Colonic mucosa (tissue), 4 donors: ENCODE results near the gene HOTAIR. TPM values are rescaled to one million over a fixed set of nuclear protein-coding genes. Genes with fewer than 3 reads are reported as not detected.

Experiments used
- DNase-seq: peaks from one replicate; pipeline ENCODE4 v3.0.0-alpha.2; 2020
- H3K27ac ChIP-seq: fragments of 200-600 bp; one replicate; pipeline ENCODE4 v1.8.0; 2021
- H3K27me3 ChIP-seq: fragments of 200-600 bp; one replicate; pipeline ENCODE4 v1.8.0; 2021
- H3K36me3 ChIP-seq: fragments of 200-600 bp; one replicate; pipeline ENCODE4 v1.8.0; 2021
- H3K4me1 ChIP-seq: fragments of 200-600 bp; one replicate; pipeline ENCODE4 v1.8.0; 2021; ENCODE audit warnings: mild to moderate bottlenecking
- H3K4me3 ChIP-seq: fragments of 200-600 bp; one replicate; pipeline ENCODE4 v1.8.0; 2021
- H3K9ac ChIP-seq, 2 donors: one replicate each; pipeline ENCODE4 v1.7.0; 2013; ENCODE audit warnings: control low read depth in 2 of 2, low read depth in 2 of 2, low read length in 2 of 2
- H3K9me3 ChIP-seq: fragments of 200-600 bp; one replicate; pipeline ENCODE4 v1.8.0; 2021
- intact Hi-C: fragments of 100-400 bp; cut with DNase I; formaldehyde crosslinking; loops from one replicate; pipeline ENCODE4 v1.14.1; 2022
- total RNA-seq, 2 donors: library from RNA; stranded (reverse); fragmentation: NEBNext Ultra II Directional in 1 of 2; extraction: Animal tissue kit (Norgen Biotek cat#: 25700) in 1 of 2; gene quantifications; one replicate each; pipeline ENCODE4 v1.2.1, GENCODE V29; 2021
- TF ChIP-seq, protein P1 (sequence below): fragments of 200-600 bp; IDR thresholded peaks from one replicate; pipeline ENCODE4 v1.8.0; 2022; ENCODE audit warnings: antibody characterized with exemption, mild to moderate bottlenecking
- donor health status: healthy.
- donor health status: DM: no; HTN: no; CAD: no.
- donor health status: DM: no; HTN: no; CAD: no.

The HOTAIR gene
- total RNA-seq, 2 donors from 2014 or later = not detected

DNA sequence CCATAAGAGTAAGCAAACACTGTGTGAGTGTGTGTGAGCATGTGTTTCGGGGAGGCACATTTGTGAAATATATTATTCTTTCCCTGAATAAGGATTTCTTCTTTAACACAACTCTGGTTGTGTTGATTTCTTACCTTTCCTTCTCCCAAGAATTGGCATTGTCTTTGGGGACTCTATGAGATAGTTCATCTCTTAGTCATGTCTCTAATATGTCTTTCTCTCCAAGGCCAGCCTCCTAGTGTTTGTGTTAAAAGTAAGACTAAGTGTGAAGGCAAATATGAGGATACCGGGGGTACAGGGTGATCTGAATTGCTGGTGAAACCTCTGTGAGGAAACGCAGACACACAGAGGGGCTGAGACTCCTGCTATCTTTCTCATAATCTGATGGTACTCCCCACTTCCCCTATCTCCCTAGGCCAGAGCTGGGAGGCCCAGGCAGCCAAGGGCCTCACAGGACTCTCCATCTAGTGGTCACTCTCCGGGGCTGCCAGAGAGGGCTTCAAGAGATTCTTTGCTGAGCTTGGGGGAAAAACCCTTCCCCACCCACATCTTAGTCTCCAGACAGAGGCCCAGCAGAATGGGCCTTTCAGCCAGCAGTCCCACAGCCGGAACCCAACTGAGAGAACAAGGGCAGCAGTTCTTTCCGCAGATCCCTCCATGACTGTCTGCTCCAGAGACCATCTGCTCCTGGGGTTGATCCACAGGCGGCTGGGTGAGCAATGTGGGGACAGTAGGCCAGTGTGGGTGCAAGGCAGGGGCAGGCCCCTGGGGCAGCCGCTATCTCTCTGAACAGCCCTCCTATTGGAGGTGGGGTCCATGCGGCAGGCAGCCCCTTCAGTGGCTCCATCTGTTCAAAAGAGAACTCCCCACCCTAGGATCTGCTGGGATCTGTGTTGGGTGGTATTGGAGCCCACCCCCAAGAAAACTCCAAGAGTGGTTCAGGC, 25.8 kb downstream of the HOTAIR start:
- no peaks in the 10 kb centered on the region for H3K9me3 ChIP-seq
- TF ChIP-seq, protein P1, sequence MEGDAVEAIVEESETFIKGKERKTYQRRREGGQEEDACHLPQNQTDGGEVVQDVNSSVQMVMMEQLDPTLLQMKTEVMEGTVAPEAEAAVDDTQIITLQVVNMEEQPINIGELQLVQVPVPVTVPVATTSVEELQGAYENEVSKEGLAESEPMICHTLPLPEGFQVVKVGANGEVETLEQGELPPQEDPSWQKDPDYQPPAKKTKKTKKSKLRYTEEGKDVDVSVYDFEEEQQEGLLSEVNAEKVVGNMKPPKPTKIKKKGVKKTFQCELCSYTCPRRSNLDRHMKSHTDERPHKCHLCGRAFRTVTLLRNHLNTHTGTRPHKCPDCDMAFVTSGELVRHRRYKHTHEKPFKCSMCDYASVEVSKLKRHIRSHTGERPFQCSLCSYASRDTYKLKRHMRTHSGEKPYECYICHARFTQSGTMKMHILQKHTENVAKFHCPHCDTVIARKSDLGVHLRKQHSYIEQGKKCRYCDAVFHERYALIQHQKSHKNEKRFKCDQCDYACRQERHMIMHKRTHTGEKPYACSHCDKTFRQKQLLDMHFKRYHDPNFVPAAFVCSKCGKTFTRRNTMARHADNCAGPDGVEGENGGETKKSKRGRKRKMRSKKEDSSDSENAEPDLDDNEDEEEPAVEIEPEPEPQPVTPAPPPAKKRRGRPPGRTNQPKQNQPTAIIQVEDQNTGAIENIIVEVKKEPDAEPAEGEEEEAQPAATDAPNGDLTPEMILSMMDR = no peak
- H3K4me3 ChIP-seq = no peak overlapping the region
- H3K36me3 ChIP-seq = no peaks in the 10 kb centered on the region
- H3K27me3 ChIP-seq = peaks cover 93% of the 10 kb centered on the region
- no peak overlapping the region for H3K9ac ChIP-seq
- intact Hi-C loops = no loop called here
- H3K4me1 ChIP-seq = no peaks in the 10 kb centered on the region
- no peak overlapping the region for H3K27ac ChIP-seq
- no peak for DNase-seq

DNA sequence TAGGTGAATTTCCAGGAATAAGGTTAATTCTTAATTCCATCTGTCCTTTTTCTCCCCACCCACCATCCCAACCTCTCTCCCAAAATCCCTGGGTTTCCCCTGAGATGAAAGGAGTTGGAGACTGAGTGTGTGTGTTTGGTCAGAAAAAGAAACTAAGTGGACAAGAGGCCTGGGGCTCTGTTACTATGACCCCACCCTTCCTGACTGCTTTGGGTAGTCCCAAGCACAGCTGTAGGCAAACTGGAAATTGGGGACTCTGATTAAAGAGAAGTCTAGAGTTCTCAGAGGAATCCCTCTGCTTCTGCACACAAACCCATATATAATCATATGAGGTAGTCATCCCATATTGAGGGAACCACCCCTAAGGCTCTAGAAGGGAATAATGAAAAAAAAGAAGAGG, 27.0 kb downstream of the HOTAIR start:
- Histone ChIP-seq H3K4me1 (no peaks in the 10 kb centered on the region), H3K36me3 (no peaks in the 10 kb centered on the region), H3K4me3 (no peak overlapping the region), H3K27me3 (peaks cover 93% of the 10 kb centered on the region), H3K9ac (no peak overlapping the region), H3K9me3 (no peaks in the 10 kb centered on the region), H3K27ac (no peak overlapping the region)
- intact Hi-C loops = no loop called here
- TF ChIP-seq, protein P1 = no peak
- no peak for DNase-seq

DNA sequence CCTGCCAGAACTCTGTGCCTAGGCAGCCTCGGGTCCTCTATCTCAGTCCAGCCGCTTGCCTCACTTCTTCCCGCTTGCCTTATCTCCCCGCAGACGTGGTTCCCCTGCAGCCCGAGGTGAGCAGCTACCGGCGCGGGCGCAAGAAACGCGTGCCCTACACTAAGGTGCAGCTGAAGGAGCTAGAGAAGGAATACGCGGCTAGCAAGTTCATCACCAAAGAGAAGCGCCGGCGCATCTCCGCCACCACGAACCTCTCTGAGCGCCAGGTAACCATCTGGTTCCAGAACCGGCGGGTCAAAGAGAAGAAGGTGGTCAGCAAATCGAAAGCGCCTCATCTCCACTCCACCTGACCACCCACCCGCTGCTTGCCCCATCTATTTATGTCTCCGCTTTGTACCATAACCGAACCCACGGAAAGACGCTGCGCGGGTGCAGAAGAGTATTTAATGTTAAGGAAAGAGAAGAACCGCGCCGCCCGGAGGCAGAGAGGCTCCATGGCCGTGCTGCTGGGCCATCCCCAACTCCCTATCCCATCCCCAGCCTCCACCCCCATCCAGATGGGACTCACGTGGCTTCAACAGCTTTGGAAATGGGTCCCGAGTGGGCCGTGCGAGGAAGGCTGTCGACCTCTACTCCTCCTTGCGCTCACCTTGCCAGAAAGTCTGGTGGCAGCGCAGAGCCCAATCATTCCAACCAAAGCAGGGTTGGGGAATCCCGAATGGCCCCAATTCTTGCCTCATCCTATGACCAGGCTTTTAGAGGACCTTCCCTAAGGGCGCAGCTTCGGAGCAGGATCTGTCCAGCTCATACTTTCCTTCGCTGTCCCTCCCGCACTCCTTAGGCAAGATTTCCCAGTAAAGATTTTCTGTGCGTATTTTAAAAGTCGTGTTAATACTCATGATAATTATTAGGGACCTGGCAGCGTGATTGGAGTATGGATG, 29.6 kb downstream of the HOTAIR start:
- Histone ChIP-seq H3K9ac (no peak overlapping the region), H3K9me3 (no peaks in the 10 kb centered on the region), H3K27me3 (peaks cover 83% of the 10 kb centered on the region), H3K36me3 (no peaks in the 10 kb centered on the region), H3K4me3 (no peak overlapping the region), H3K27ac (no peak overlapping the region), H3K4me1 (no peaks in the 10 kb centered on the region)
- intact Hi-C loops = no loop called here
- DNase-seq = no peak
- TF ChIP-seq, protein P1 = no peak

DNA sequence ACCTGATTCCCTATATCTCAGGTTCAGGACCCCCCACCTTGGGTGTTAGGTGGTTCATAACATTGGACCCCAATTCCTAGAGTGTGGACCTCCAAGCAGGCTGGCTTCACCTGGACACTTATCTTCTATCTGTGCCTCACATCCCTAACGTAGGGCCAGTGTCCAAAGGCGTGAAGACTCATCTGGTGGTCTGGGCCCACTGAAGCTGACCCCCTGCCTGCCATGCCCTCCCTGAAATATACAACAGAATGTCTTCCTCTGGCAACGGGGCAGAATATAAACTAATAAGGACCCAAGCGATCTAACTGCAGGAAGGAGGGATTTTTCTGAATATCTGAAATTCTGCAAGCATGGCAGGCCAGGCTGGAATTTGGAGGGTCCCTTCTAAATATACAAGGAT, 30.5 kb downstream of the HOTAIR start:
- no peaks in the 10 kb centered on the region for H3K9me3 ChIP-seq
- peaks cover 81% of the 10 kb centered on the region for H3K27me3 ChIP-seq
- no peaks in the 10 kb centered on the region for H3K4me1 ChIP-seq
- DNase-seq = no peak
- H3K9ac ChIP-seq = no peak overlapping the region
- no peaks in the 10 kb centered on the region for H3K36me3 ChIP-seq
- intact Hi-C loops = no loop called here
- H3K4me3 ChIP-seq = no peak overlapping the region
- H3K27ac ChIP-seq = no peak overlapping the region
- TF ChIP-seq, protein P1 = no peak

DNA sequence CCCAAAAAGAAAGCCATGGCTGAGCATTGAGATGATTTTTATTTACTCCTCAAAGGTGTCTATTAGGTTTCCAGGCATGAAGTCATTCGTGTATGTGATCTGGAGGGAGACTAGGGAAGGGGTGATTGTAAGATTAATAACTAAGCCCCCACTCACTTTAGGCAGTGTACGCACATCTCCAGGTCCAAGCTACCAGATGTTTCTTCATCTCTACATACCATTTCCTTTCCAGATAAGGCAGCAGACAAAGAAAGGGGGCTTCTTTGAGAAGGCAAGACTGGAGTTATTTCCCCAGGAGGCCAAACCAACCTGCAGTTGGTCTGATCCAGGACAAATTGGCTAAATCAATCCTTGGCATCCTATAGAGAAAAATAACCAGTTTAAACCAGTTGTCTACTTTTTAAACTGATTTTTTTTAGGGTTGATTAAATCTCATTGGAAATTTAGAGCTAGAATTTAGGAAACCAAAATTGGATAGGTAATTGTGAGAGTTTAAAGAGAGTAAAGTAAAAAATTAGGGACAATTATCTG, 32.2 kb downstream of the HOTAIR start:
- Histone ChIP-seq H3K4me1 (no peaks in the 10 kb centered on the region), H3K4me3 (no peak overlapping the region), H3K9me3 (no peaks in the 10 kb centered on the region), H3K36me3 (no peaks in the 10 kb centered on the region), H3K27me3 (peaks cover 87% of the 10 kb centered on the region), H3K9ac (no peak overlapping the region), H3K27ac (no peak overlapping the region)
- DNase-seq = no peak
- intact Hi-C loops = no loop called here
- TF ChIP-seq, protein P1 = no peak
